ENCODE data around the gene SPRED1. TPM values are rescaled to one million over a fixed set of nuclear protein-coding genes. Genes with fewer than 3 reads are reported as not detected.

The SPRED1 gene
- polyA plus RNA-seq, 3 donors, result 2.5 to 3.3 (median 3.2) TPM

- H3K27ac Mint-ChIP-seq, result peak overlapping the region in 1 of 7 donors; percentile 63
- peaks cover 0 to 3% of the 10 kb centered on the region in 2 donors for H3K9me3 ChIP-seq (replicated peaks in 1 of 2; ENCODE audit: control insufficient read depth in 1 of 2, insufficient read depth in 1 of 2, low read length in 2 of 2)
- TF ChIP-seq, protein P1, sequence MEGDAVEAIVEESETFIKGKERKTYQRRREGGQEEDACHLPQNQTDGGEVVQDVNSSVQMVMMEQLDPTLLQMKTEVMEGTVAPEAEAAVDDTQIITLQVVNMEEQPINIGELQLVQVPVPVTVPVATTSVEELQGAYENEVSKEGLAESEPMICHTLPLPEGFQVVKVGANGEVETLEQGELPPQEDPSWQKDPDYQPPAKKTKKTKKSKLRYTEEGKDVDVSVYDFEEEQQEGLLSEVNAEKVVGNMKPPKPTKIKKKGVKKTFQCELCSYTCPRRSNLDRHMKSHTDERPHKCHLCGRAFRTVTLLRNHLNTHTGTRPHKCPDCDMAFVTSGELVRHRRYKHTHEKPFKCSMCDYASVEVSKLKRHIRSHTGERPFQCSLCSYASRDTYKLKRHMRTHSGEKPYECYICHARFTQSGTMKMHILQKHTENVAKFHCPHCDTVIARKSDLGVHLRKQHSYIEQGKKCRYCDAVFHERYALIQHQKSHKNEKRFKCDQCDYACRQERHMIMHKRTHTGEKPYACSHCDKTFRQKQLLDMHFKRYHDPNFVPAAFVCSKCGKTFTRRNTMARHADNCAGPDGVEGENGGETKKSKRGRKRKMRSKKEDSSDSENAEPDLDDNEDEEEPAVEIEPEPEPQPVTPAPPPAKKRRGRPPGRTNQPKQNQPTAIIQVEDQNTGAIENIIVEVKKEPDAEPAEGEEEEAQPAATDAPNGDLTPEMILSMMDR (IDR thresholded peaks at IDR 0.05), result no peak
- H3K27ac ChIP-seq (ENCODE audit: low read depth in 1 of 2, low read length in 2 of 2), result no peak overlapping the region
- H3K4me1 ChIP-seq (ENCODE audit: control insufficient read depth in 1 of 2, insufficient read depth in 2 of 2, low read length in 2 of 2), result no peaks in the 10 kb centered on the region
- H3K9me3 Mint-ChIP-seq, result peaks cover 0 to 5% (median 1%) of the 10 kb centered on the region in 7 donors
- H3K9ac ChIP-seq (ENCODE audit: insufficient read depth, low read length, poor library complexity, severe bottlenecking), result no peak overlapping the region
- H3K4me2 ChIP-seq (replicated peaks; ENCODE audit: extremely low read depth, low read length, poor library complexity, severe bottlenecking), result no peak overlapping the region
- intact Hi-C loops (cut with micrococcal nuclease), result no loop called here
- no peak overlapping the region for H3K4me3 ChIP-seq (replicated peaks in 1 of 3; ENCODE audit: low read depth in 2 of 3, low read length in 3 of 3)
- no peaks in the 10 kb centered on the region for H3K4me1 Mint-ChIP-seq
- H4K20me1 ChIP-seq (ENCODE audit: insufficient read depth, low read length), result no peaks in the 10 kb centered on the region
- H3K4me3 Mint-ChIP-seq, result no peak overlapping the region
- H3K79me2 ChIP-seq (ENCODE audit: insufficient read depth, low read length), result no peaks in the 10 kb centered on the region
- H3K36me3 ChIP-seq (replicated peaks in 1 of 2; ENCODE audit: control insufficient read depth in 1 of 2, insufficient read depth in 2 of 2, low read length in 2 of 2), result no peaks in the 10 kb centered on the region
- no peaks in the 10 kb centered on the region for H3K36me3 Mint-ChIP-seq
- H3K27me3 Mint-ChIP-seq (ENCODE audit: low read depth in 3 of 3), result peaks cover 2 to 11% (median 3%) of the 10 kb centered on the region in 3 donors
- no peak overlapping the region for H2AFZ ChIP-seq (ENCODE audit: insufficient read depth, low read depth, low read length, poor library complexity, severe bottlenecking)
- DNase-seq, result peak in 1 of 3 donors; percentile 8
- peaks cover 0 to 2% of the 10 kb centered on the region in 2 donors for H3K27me3 ChIP-seq (ENCODE audit: control insufficient read depth in 2 of 2, insufficient read depth in 2 of 2, low read length in 2 of 2)
- no CpG with 5 or more reads among the region's 2 CpGs for WGBS (ENCODE audit: insufficient coverage)
Measured at GRCh38 chr15:38207621-38208020, 45.0 kb upstream of the SPRED1 start.

- Mint-ChIP-seq H3K36me3 (no peaks in the 10 kb centered on the region), H3K27ac (no peak overlapping the region), H3K27me3 (ENCODE audit: low read depth in 3 of 3) (peaks cover 2 to 9% (median 3%) of the 10 kb centered on the region in 3 donors), H3K4me1 (no peaks in the 10 kb centered on the region), H3K9me3 (peaks cover 0 to 2% (median 0%) of the 10 kb centered on the region in 7 donors), H3K4me3 (no peak overlapping the region)
- no peak overlapping the region for H3K9ac ChIP-seq (ENCODE audit: insufficient read depth, low read length, poor library complexity, severe bottlenecking)
- H3K27ac ChIP-seq (ENCODE audit: low read depth in 1 of 2, low read length in 2 of 2), result no peak overlapping the region
- H3K4me1 ChIP-seq (ENCODE audit: control insufficient read depth in 1 of 2, insufficient read depth in 2 of 2, low read length in 2 of 2), result no peaks in the 10 kb centered on the region
- intact Hi-C loops (cut with micrococcal nuclease), result no loop called here
- H4K20me1 ChIP-seq (ENCODE audit: insufficient read depth, low read length), result no peaks in the 10 kb centered on the region
- peaks cover 0 to 2% of the 10 kb centered on the region in 2 donors for H3K27me3 ChIP-seq (ENCODE audit: control insufficient read depth in 2 of 2, insufficient read depth in 2 of 2, low read length in 2 of 2)
- no peak overlapping the region for H3K4me3 ChIP-seq (replicated peaks in 1 of 3; ENCODE audit: low read depth in 2 of 3, low read length in 3 of 3)
- H2AFZ ChIP-seq (ENCODE audit: insufficient read depth, low read depth, low read length, poor library complexity, severe bottlenecking), result no peak overlapping the region
- no peaks in the 10 kb centered on the region for H3K79me2 ChIP-seq (ENCODE audit: insufficient read depth, low read length)
- WGBS (ENCODE audit: insufficient coverage), result no CpG with 5 or more reads among the region's 1 CpG
- DNase-seq, result peak in 1 of 3 donors; percentile 10
- H3K4me2 ChIP-seq (replicated peaks; ENCODE audit: extremely low read depth, low read length, poor library complexity, severe bottlenecking), result no peak overlapping the region
- TF ChIP-seq, protein P1 (IDR thresholded peaks at IDR 0.05), result no peak
- no peaks in the 10 kb centered on the region for H3K36me3 ChIP-seq (replicated peaks in 1 of 2; ENCODE audit: control insufficient read depth in 1 of 2, insufficient read depth in 2 of 2, low read length in 2 of 2)
- H3K9me3 ChIP-seq (replicated peaks in 1 of 2; ENCODE audit: control insufficient read depth in 1 of 2, insufficient read depth in 1 of 2, low read length in 2 of 2), result peaks cover 0 to 3% of the 10 kb centered on the region in 2 donors
Measured at GRCh38 chr15:38208206-38208605, 44.4 kb upstream of the SPRED1 start.

Measured in CD14-positive monocyte (primary cell).